GM12801 (cell line): ENCODE results near the gene ABCB6.

Experiments
- TF ChIP-seq, protein P1 (sequence below): IDR thresholded peaks from one replicate; pipeline ENCODE4 v1.5.1; 2011; ENCODE audit warnings: control low read depth; ENCODE audit not compliant: insufficient read length; ENCODE audit errors: extremely low read depth

The ABCB6 gene

DNA sequence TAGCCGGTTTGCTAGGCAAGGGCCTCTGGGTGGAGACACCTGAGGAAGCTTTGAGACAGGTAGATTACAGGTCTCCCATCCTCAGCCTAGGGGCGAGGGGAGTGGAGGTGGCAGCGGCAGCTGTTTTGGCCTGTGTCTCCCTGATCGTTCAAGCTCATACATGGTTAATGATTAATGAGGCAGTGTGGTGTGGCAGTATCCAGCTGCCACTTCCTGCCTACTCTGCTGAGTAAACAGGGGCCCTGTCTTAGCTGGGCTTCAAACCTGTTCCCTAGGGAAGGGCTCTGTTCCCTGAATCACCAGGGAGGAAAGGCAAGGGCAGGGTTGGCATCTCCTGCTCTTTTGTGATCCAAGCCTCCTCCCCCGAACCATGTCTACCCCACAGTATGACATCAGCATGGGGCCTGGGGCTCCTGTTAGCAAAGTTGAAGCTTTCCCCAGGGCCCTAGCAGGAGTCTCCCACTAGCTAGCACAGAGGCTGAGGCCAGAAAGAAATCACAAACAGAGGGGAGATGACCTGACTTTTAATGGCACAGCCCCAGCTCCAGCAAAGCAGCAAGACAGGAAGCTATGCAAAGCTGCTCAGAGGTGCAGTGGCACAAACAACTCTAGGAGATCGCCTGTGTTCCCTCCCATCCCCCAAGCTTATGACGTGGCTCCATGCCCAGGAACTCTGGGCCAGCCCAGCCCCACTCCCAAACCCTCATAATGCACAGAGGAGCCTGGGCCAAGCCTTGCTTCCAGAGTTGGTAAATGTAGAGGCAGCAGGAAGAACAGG lies 30.6 kb upstream of the ABCB6 start:
- TF ChIP-seq, protein P1, sequence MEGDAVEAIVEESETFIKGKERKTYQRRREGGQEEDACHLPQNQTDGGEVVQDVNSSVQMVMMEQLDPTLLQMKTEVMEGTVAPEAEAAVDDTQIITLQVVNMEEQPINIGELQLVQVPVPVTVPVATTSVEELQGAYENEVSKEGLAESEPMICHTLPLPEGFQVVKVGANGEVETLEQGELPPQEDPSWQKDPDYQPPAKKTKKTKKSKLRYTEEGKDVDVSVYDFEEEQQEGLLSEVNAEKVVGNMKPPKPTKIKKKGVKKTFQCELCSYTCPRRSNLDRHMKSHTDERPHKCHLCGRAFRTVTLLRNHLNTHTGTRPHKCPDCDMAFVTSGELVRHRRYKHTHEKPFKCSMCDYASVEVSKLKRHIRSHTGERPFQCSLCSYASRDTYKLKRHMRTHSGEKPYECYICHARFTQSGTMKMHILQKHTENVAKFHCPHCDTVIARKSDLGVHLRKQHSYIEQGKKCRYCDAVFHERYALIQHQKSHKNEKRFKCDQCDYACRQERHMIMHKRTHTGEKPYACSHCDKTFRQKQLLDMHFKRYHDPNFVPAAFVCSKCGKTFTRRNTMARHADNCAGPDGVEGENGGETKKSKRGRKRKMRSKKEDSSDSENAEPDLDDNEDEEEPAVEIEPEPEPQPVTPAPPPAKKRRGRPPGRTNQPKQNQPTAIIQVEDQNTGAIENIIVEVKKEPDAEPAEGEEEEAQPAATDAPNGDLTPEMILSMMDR: no peak

DNA sequence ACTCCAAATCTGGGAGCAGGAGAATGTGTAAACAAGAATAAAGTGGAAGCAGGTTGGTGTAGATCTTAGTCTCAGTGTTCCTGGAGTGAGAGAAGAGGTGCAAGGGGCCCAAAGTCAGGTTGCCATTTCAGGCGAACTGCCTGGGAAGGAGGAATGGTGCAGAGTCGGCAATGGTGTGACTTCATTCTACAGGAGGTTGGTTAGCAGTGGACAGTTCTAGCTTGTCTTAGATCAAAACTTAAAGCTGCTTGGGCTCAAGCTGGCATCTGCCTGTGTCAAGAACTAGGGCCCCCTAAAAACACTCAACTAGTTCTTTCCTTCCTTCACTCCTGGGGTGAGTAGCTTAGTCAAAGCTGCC lies 30.1 kb upstream of the ABCB6 start:
- TF ChIP-seq, protein P1: no peak

DNA sequence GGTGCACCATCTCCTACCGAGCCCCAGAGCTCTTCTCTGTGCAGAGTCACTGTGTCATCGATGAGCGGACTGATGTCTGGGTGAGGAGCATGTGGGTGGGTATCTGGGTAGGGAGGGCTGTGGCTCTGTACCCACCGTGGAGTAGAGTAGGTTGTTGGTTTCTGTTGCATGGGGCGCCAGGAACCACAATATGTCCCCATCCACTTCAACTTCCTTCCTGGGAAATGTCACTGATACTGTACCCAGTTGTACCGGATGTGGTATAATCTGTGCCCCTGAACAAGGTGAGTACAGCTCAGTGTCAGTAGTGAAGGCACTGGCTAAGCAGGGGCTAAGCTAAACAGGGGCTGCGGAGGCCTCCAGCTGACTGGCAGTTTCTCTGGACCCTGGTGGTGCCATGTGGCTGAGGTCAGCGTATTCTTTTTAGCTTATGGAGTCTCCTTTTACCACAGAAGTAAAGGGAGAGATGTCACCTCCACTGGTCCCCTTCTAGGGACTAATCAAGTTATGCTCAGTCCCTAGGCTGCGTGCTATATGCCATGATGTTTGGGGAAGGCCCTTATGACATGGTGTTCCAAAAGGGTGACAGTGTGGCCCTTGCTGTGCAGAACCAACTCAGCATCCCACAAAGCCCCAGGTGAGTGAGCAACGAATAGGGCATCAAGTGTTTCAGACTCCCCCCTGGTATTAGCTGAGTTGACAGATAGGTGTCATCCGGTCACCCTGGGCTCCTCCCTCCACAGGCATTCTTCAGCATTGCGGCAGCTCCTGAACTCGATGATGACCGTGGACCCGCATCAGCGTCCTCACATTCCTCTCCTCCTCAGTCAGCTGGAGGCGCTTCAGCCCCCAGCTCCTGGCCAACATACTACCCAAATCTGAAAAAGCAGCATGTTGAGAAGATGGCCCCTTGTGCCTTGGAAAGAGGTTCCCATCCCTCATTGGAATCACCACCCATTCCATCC lies 29.2 kb upstream of the ABCB6 start:
- TF ChIP-seq, protein P1: no peak

DNA sequence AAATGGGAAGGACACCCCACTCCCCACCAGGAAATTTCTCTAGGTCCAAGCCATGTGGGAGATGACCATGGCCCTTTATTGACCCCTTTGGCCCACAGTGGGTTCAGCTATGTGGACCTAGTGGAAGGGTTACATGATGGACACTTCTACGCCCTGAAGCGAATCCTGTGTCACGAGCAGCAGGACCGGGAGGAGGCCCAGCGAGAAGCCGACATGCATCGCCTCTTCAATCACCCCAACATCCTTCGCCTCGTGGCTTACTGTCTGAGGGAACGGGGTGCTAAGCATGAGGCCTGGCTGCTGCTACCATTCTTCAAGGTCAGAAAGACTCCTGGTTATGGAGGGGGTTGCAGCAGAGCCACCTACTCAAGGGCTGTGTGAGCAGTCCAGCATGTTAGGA lies 27.8 kb upstream of the ABCB6 start:
- TF ChIP-seq, protein P1: no peak

DNA sequence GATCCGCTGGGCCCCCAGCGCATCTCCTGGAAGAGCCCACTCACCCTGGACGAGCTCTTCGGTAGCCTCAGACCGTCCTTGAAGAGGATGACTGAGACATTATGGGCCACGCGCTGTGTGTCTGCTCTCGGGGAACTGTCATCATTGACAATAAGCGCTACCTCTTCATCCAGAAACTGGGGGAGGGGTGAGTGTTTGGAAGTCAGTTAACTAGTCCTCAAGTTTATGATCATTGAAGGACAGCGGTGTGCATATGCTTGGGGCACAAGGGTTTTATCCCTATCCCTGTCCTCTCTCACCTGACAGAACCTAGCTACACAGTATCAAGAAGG lies 27.1 kb upstream of the ABCB6 start:
- TF ChIP-seq, protein P1: no peak

DNA sequence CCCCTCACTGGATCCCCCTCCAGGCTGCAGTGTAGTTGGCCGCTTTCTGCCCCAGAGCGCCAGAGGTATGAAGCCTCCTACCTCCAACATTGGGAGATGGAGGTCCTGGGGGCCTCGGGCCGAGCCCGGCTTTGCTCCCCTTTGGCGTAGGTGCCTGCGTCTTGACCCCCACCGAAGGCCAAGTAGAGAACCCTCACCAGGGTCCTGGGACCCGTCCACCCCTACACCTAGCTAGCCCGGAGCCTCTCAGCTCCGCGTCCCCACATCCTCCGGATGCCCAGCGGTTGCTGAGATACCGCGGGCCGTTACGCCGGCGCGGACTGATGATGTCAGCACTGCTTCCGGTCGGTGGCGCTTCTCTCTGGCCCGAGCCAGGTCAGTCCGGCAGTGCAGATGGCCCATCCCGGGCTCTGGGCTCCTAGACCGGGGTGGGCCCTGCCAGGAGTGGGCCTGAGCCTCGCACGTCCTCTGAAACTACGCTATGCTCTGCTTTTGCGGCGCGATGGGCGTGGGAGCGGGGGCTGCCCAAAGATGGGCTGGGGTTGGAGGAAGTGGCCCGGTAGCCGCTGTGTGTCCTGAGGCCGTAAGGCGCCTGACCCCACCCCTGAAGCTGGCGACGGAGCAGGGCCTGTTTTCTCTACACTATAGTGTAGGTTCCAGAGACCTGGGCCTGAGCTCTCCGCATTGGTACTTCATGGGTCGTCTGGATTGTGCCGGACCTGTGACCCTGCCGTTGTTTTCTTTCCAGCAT lies 26.6 kb upstream of the ABCB6 start, which contains the start of the genes GLB1L and STK16:
Gene GLB1L, minus strand, starts transcription at position 297 of the 751 bp plus-strand sequence. CDS start 1,871 bp downstream, outside the sequence.
Gene STK16, plus strand, starts transcription at position 332 of the 751 bp plus-strand sequence. CDS start 521 bp downstream, outside the sequence.
- TF ChIP-seq, protein P1: no peak

DNA sequence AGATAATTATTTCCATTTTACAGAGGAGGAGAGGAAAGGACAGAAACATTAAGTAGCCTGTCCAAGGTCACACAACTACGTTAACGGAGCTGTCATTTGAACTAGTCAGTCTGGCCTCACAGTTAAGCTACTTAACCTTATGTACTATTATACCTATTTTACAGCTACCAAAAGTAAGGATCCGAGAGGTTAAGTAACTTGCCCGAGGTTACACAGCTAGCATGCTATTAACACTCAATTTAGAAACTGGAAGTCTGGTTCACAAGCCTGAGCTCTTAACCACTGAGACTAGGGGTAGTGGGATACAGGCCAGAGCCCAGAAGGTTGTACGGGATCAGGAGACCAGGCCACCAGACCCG lies 26.0 kb upstream of the ABCB6 start:
- TF ChIP-seq, protein P1: no peak
